Neural cell (in vitro differentiated cells): Measurements from ENCODE around the gene ACSS2.

Source experiments
- CTCF ChIP-seq: fragments of 450-650 bp; IDR thresholded peaks from 2 replicates; pipeline ENCODE4 v1.5.1; 2014; ENCODE audit warnings: antibody characterized with exemption, mild to moderate bottlenecking, moderate library complexity; ENCODE audit not compliant: poor library complexity, severe bottlenecking
- EP300 ChIP-seq: fragments of 450-650 bp; conservative IDR thresholded peaks from 2 replicates; pipeline ENCODE4 v1.6.1; 2014; ENCODE audit warnings: antibody characterized with exemption, mild to moderate bottlenecking, moderate library complexity; ENCODE audit not compliant: poor library complexity, severe bottlenecking
- EZH2 ChIP-seq: fragments of 200-600, 300-800 bp; shearing (Covaris generic), sonication (generic); IDR thresholded peaks from 2 replicates; pipeline ENCODE4 v1.6.1; 2014; ENCODE audit warnings: antibody characterized with exemption, low read length, borderline replicate concordance, mild to moderate bottlenecking; ENCODE audit not compliant: insufficient read depth, poor library complexity, severe bottlenecking
- MXI1 ChIP-seq: fragments of 450-650 bp; conservative IDR thresholded peaks from 2 replicates; pipeline ENCODE4 v1.6.1; 2014; ENCODE audit warnings: antibody characterized with exemption, mild to moderate bottlenecking; ENCODE audit not compliant: poor library complexity, severe bottlenecking
- RAD21 ChIP-seq: fragments of 450-650 bp; conservative IDR thresholded peaks from 2 replicates; pipeline ENCODE4 v1.6.1; 2014; ENCODE audit warnings: antibody characterized with exemption, mild to moderate bottlenecking, moderate library complexity
- REST ChIP-seq: IDR thresholded peaks from 2 replicates; pipeline ENCODE4 v1.6.1; 2012; ENCODE audit warnings: borderline replicate concordance
- TAF1 ChIP-seq: IDR thresholded peaks from 2 replicates; pipeline ENCODE4 v1.6.1; 2012; ENCODE audit warnings: low read depth

GRCh38 chr20:34952671-34953070 lies 76.3 kb downstream of the ACSS2 start:
- TF ChIP-seq CTCF (no peak), MXI1 (no peak), EZH2 (no peak), RAD21 (no peak), EP300 (no peak), REST (no peak), TAF1 (no peak)
